ENCODE data around the gene CITED1.

Gene CITED1

DNA sequence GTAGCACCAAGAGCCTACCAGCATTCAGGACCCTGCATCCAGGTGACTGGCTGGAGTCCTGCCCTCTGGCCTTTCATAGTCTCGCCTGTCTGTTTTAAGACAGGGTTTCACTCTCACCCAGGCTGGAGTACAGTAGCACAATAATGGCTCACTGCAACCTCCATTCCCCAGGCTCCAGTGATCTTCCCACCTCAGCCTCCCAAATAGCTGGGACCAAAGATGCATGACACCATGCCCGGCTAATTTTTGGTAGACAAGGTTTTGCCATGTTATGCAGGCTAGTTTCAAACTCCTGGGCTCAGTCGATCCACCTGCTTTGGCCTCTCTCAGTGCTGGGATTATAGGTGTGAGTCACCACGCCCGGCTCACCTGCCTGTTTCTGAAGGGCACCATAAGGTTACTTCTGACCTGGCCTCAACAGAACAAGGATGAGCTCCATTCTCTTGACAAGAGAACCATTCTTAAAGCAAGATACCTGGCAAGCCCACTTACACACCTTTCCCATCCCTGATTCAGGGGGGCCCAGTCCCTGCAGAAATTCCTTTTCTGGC, 35.3 kb downstream of the CITED1 start:
- no peak for DNase-seq (ENCODE audit: low read depth)

- DNase-seq (ENCODE audit: low read depth), result no peak
Observed at GRCh38 chrX:72269671-72270251, 36.0 kb downstream of the CITED1 start.

- no peak for DNase-seq (ENCODE audit: low read depth)
Observed at GRCh38 chrX:72268597-72269365, 36.9 kb downstream of the CITED1 start.

DNA sequence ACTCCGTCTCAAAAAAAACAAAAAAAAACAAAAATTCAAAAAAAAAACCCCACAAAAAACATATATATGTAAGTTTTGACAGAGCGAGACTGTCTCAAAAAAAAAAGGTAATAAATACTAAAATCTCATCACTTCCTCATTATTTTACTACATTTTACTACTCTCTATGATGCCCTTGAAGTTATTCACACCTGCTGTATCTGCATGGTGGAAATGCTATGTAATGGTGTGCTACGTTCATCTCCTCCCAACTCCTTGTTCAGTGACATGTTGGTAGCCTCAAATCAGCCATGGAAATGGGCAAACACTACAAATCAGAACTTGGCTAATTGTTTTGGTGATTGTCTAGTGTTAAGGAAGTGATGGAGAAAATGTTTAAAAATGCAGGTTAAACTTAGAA, 40.5 kb downstream of the CITED1 start:
- no peak for DNase-seq (ENCODE audit: low read depth)

GRCh38 chrX:72262077-72262476, 43.6 kb downstream of the CITED1 start:
- DNase-seq (ENCODE audit: low read depth), result no peak

GRCh38 chrX:72260448-72260847, 45.3 kb downstream of the CITED1 start:
- no peak for DNase-seq (ENCODE audit: low read depth)

GRCh38 chrX:72258174-72258573, 47.5 kb downstream of the CITED1 start:
- peak; percentile 63 for DNase-seq (ENCODE audit: low read depth)

DNA sequence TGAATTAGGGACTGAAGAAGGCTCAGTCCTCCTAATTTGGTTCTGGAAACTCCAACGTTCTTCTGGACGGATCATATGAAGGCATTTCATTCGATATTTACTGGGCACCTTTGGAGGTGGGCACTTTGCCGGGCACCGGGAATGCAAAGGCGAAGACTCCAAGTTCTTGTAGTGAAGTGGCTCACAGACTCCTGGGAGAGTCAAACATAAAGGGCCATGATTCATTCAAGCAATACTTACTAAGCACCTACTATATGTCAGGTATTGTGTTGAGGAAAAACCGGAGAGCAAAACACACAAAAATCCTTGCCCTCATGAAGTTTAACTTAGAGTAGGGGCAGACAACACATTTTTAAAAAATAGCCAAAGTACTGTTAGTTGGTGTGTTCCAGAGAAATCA, 49.9 kb downstream of the CITED1 start:
- DNase-seq (ENCODE audit: low read depth), result no peak

- DNase-seq (ENCODE audit: low read depth), result no peak
Observed at GRCh38 chrX:72255445-72255844, 50.3 kb downstream of the CITED1 start.

- DNase-seq (ENCODE audit: low read depth), result no peak
Observed at GRCh38 chrX:72254816-72255215, 50.9 kb downstream of the CITED1 start.

GRCh38 chrX:72253686-72254085, 52.0 kb downstream of the CITED1 start:
- DNase-seq (ENCODE audit: low read depth), result no peak

Measured in GM04504 (cell line).